KMS-11 (cell line): ENCODE data around the gene CRYBG2.

Experiments
- H2AFZ ChIP-seq: fragments of 200-600 bp; sonication (generic); 2 replicates; pipeline ENCODE4 v1.6.1; 2016; ENCODE audit warnings: antibody characterized with exemption, mixed run types, low read depth
- H3K27ac ChIP-seq: fragments of 200-600 bp; sonication (generic); 2 replicates; pipeline ENCODE4 v1.6.1; 2016; ENCODE audit warnings: mild to moderate bottlenecking, mixed run types
- H3K27me3 ChIP-seq: fragments of 200-600 bp; sonication (generic); 2 replicates; pipeline ENCODE4 v1.6.1; 2017; ENCODE audit warnings: mild to moderate bottlenecking, low read depth, mixed run types, moderate library complexity; ENCODE audit not compliant: insufficient read depth
- H3K36me3 ChIP-seq: fragments of 200-600 bp; sonication (generic); 2 replicates; pipeline ENCODE4 v1.6.1; 2017; ENCODE audit warnings: mild to moderate bottlenecking, mixed run types; ENCODE audit not compliant: insufficient read depth
- H3K4me1 ChIP-seq: fragments of 200-600 bp; sonication (generic); 2 replicates; pipeline ENCODE4 v1.6.1; 2016; ENCODE audit warnings: mild to moderate bottlenecking, low read depth, mixed run types; ENCODE audit not compliant: poor library complexity, severe bottlenecking
- H3K4me2 ChIP-seq: fragments of 200-600 bp; sonication (generic); 2 replicates; pipeline ENCODE4 v1.7.0; 2016; ENCODE audit warnings: mild to moderate bottlenecking, mixed run types
- H3K4me3 ChIP-seq: fragments of 200-600 bp; sonication (generic); IDR thresholded peaks from 2 replicates; pipeline ENCODE4 v1.6.1; 2017; ENCODE audit warnings: low read depth, low read length, mixed read lengths; ENCODE audit not compliant: insufficient read depth
- H3K79me2 ChIP-seq: fragments of 200-600 bp; sonication (generic); 2 replicates; pipeline ENCODE4 v1.6.1; 2016; ENCODE audit warnings: low read depth, mixed run types; ENCODE audit not compliant: insufficient read depth
- H3K9ac ChIP-seq: fragments of 200-600 bp; sonication (generic); 2 replicates; pipeline ENCODE4 v1.6.1; 2016; ENCODE audit warnings: mild to moderate bottlenecking, mixed run types
- H4K20me1 ChIP-seq: fragments of 200-600 bp; sonication (generic); 2 replicates; pipeline ENCODE4 v1.6.1; 2016; ENCODE audit warnings: mild to moderate bottlenecking, mixed run types; ENCODE audit not compliant: insufficient read depth
- TF ChIP-seq, protein P1 (sequence below): fragments of 200-600 bp; sonication (generic); conservative IDR thresholded peaks from 2 replicates; pipeline ENCODE4 v1.6.1; 2017; ENCODE audit warnings: low read depth, mild to moderate bottlenecking, antibody characterized with exemption, low read length, moderate library complexity, mixed read lengths

CRYBG2 gene

GRCh38 chr1:26290882-26291261 lies 63.1 kb downstream of the CRYBG2 start:
- no peaks in the 10 kb centered on the region for H3K36me3 ChIP-seq
- no peak overlapping the region for H3K4me2 ChIP-seq
- no peaks in the 10 kb centered on the region for H4K20me1 ChIP-seq
- H2AFZ ChIP-seq, result no peak overlapping the region
- H3K9ac ChIP-seq, result no peak overlapping the region
- TF ChIP-seq, protein P1, sequence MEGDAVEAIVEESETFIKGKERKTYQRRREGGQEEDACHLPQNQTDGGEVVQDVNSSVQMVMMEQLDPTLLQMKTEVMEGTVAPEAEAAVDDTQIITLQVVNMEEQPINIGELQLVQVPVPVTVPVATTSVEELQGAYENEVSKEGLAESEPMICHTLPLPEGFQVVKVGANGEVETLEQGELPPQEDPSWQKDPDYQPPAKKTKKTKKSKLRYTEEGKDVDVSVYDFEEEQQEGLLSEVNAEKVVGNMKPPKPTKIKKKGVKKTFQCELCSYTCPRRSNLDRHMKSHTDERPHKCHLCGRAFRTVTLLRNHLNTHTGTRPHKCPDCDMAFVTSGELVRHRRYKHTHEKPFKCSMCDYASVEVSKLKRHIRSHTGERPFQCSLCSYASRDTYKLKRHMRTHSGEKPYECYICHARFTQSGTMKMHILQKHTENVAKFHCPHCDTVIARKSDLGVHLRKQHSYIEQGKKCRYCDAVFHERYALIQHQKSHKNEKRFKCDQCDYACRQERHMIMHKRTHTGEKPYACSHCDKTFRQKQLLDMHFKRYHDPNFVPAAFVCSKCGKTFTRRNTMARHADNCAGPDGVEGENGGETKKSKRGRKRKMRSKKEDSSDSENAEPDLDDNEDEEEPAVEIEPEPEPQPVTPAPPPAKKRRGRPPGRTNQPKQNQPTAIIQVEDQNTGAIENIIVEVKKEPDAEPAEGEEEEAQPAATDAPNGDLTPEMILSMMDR, result no peak
- no peaks in the 10 kb centered on the region for H3K4me1 ChIP-seq
- H3K4me3 ChIP-seq, result no peak overlapping the region
- H3K27me3 ChIP-seq, result no peaks in the 10 kb centered on the region
- H3K27ac ChIP-seq, result no peak overlapping the region
- no peaks in the 10 kb centered on the region for H3K79me2 ChIP-seq

GRCh38 chr1:26290122-26290881 lies 63.6 kb downstream of the CRYBG2 start:
- H3K4me2 ChIP-seq, result no peak overlapping the region
- TF ChIP-seq, protein P1, result no peak
- H4K20me1 ChIP-seq, result no peaks in the 10 kb centered on the region
- H2AFZ ChIP-seq, result no peak overlapping the region
- no peaks in the 10 kb centered on the region for H3K4me1 ChIP-seq
- no peaks in the 10 kb centered on the region for H3K27me3 ChIP-seq
- H3K27ac ChIP-seq, result no peak overlapping the region
- H3K4me3 ChIP-seq, result no peak overlapping the region
- no peak overlapping the region for H3K9ac ChIP-seq
- H3K36me3 ChIP-seq, result no peaks in the 10 kb centered on the region
- H3K79me2 ChIP-seq, result no peaks in the 10 kb centered on the region

- H3K4me3 ChIP-seq, result no peak overlapping the region
Observed at GRCh38 chr1:26289158-26290059, 64.5 kb downstream of the CRYBG2 start.

GRCh38 chr1:26288311-26288941 lies 65.5 kb downstream of the CRYBG2 start:
- H3K79me2 ChIP-seq, result no peaks in the 10 kb centered on the region
- no peaks in the 10 kb centered on the region for H3K4me1 ChIP-seq

More at GRCh38 chr1:26289158-26290059, 64.5 kb downstream of the CRYBG2 start:
- H3K27me3 ChIP-seq, result no peaks in the 10 kb centered on the region
- H3K9ac ChIP-seq, result no peak overlapping the region
- no peak overlapping the region for H3K4me2 ChIP-seq
- H4K20me1 ChIP-seq, result no peaks in the 10 kb centered on the region
- H3K27ac ChIP-seq, result no peak overlapping the region
- H3K4me1 ChIP-seq, result no peaks in the 10 kb centered on the region
- TF ChIP-seq, protein P1, result no peak
- no peaks in the 10 kb centered on the region for H3K36me3 ChIP-seq
- no peaks in the 10 kb centered on the region for H3K79me2 ChIP-seq
- H2AFZ ChIP-seq, result no peak overlapping the region

More at GRCh38 chr1:26288311-26288941, 65.5 kb downstream of the CRYBG2 start:
- Histone ChIP-seq H2AFZ (no peak overlapping the region), H3K4me3 (no peak overlapping the region), H3K4me2 (no peak overlapping the region), H3K36me3 (no peaks in the 10 kb centered on the region), H3K9ac (no peak overlapping the region), H4K20me1 (no peaks in the 10 kb centered on the region), H3K27ac (no peak overlapping the region), H3K27me3 (no peaks in the 10 kb centered on the region)
- TF ChIP-seq, protein P1, result no peak
